ENCODE results near the gene ST7L.

GRCh38 chr1:112508278-112509004, 110.5 kb downstream of the ST7L start, which contains the start of gene WNT2B:
- TF ChIP-seq EZH2 (IDR thresholded peaks at IDR 0.05; ENCODE audit: low read length) (peak; percentile 88), CTCF (optimal IDR thresholded peaks at IDR 0.05 in 1 of 3, IDR thresholded peaks at IDR 0.05 in 1 of 3, conservative IDR thresholded peaks at IDR 0.05 in 1 of 3; ENCODE audit: extremely low read depth in 1 of 3, insufficient read depth in 2 of 3, low read length in 3 of 3) (no peak)

Data from keratinocyte (primary cell).